ENCODE measurements around the gene SPRR2F.

The SPRR2F gene

GRCh38 chr1:153072806-153073726, 40.2 kb downstream of the SPRR2F start:
- DNase-seq = no peak

GRCh38 chr1:153071511-153071910, 41.8 kb downstream of the SPRR2F start, which contains the start of gene SPRR2B:
Gene SPRR2B (minus strand): TSS chr1:153071611. CDS start chr1:153070839, 772 bp downstream.
- no peak for DNase-seq

GRCh38 chr1:153070243-153070642, 43.1 kb downstream of the SPRR2F start:
- DNase-seq = no peak
